GM12878 (cell line): Measurements from ENCODE around the gene RAP1GAP2. TPM values are rescaled to one million over a fixed set of nuclear protein-coding genes. Genes with fewer than 3 reads are reported as not detected.

Source experiments
- ATAC-seq: fragments of 200-7000 bp; cut with Tn5 transposase; 3 replicates; pipeline ENCODE4 v1.9.1; 2020; ENCODE audit warnings: mild to moderate bottlenecking, moderate library complexity
- BruUV-seq: library from RNA; stranded (reverse); fragments of 400-500 nt; replicated peaks from 2 replicates; lab custom pipeline; 2021; lab: Mats Ljungman, UMichigan
- CTCF ChIA-PET: fragments of 300-600 bp; sonication (Branson Sonifier 250); formaldehyde crosslinking; extraction: SDS; loops from one replicate; lab custom pipeline; 2021; ENCODE audit warnings: inconsistent platforms; lab: Yijun Ruan, JAX
- POLR2A ChIA-PET: fragments of 350-600 bp; formaldehyde crosslinking; extraction: SDS; loops from one replicate; lab custom pipeline; 2021; ENCODE audit warnings: inconsistent platforms; lab: Charles Lee
- RAD21 ChIA-PET: fragments of 300-600 bp; sonication (Branson Sonifier 250); formaldehyde crosslinking; loops from one replicate; lab custom pipeline; 2023; ENCODE audit warnings: antibody characterized with exemption; ENCODE audit not compliant: unreplicated experiment; lab: Charles Lee
- SMC1A ChIA-PET: fragments of 300-600 bp; sonication (Branson Sonifier 250); formaldehyde crosslinking; loops from one replicate; lab custom pipeline; 2023; ENCODE audit not compliant: unreplicated experiment, uncharacterized antibody; lab: Charles Lee
- DNase-seq: peaks from one replicate; pipeline ENCODE4 v3.0.0-alpha.2; 2011; ENCODE audit warnings: low read depth, low spot score
- FAIRE-seq: peaks from 3 replicates; lab custom pipeline; 2011; peaks lifted over from hg19 to GRCh38; lab: Jason Lieb, UNC
- H2AFZ ChIP-seq: 2 replicates; pipeline ENCODE4 v1.6.0; 2011; ENCODE audit warnings: low read depth, low read length, control low read depth; ENCODE audit not compliant: control insufficient read depth
- H3K27ac ChIP-seq: 2 replicates; pipeline ENCODE4 v1.5.1; 2011; ENCODE audit warnings: control low read depth; ENCODE audit not compliant: control insufficient read depth, insufficient read depth
- H3K27me3 ChIP-seq, 2 experiments: replicated peaks in 1 of 2; 2 replicates each; pipeline versions ENCODE4 v1.6.0 to v1.6.1; 2011; ENCODE audit warnings: low read length in 1 of 2; ENCODE audit not compliant: control insufficient read depth in 2 of 2, insufficient read depth in 2 of 2
- H3K36me3 ChIP-seq, 2 experiments: 2 replicates each; pipeline ENCODE4 v1.5.1; 2011; ENCODE audit warnings: low read length in 1 of 2; ENCODE audit not compliant: control insufficient read depth in 2 of 2, insufficient read depth in 2 of 2
- H3K4me1 ChIP-seq: 2 replicates; pipeline ENCODE4 v1.6.1; 2011; ENCODE audit warnings: mild to moderate bottlenecking, low read length, moderate library complexity, mixed read lengths; ENCODE audit not compliant: control insufficient read depth, insufficient read depth
- H3K4me2 ChIP-seq: 2 replicates; pipeline ENCODE4 v1.6.0; 2011; ENCODE audit warnings: control low read depth; ENCODE audit not compliant: control insufficient read depth, insufficient read depth
- H3K4me3 ChIP-seq: fragments of 200-600 bp; sonication (generic); 2 replicates; pipeline ENCODE4 v1.5.1; 2016
- H3K79me2 ChIP-seq: 2 replicates; pipeline ENCODE4 v1.6.0; 2011; ENCODE audit warnings: low read length; ENCODE audit not compliant: control insufficient read depth, insufficient read depth
- H3K9ac ChIP-seq: 2 replicates; pipeline ENCODE4 v1.8.0; 2011; ENCODE audit warnings: low read length, control low read depth, mixed read lengths; ENCODE audit not compliant: control insufficient read depth, insufficient read depth
- H3K9me3 ChIP-seq: replicated peaks from 3 replicates; pipeline ENCODE4 v1.5.1; 2011; ENCODE audit warnings: mild to moderate bottlenecking, low read length; ENCODE audit not compliant: control insufficient read depth, insufficient read depth
- H4K20me1 ChIP-seq: 2 replicates; pipeline ENCODE4 v1.6.0; 2011; ENCODE audit not compliant: control insufficient read depth, insufficient read depth
- EP300 ChIP-seq, 2 experiments: fragments of 150-350 bp in 1 of 2; IDR thresholded peaks; 2 replicates each; pipeline ENCODE4 v1.6.1; 2011 to 2012; ENCODE audit warnings: low read depth in 2 of 2, low read length in 2 of 2, borderline replicate concordance in 1 of 2, improper control_type of control experiment in 1 of 2, inconsistent platforms in 1 of 2; ENCODE audit not compliant: control insufficient read depth in 1 of 2
- MXI1 ChIP-seq: fragments of 150-350 bp; IDR thresholded peaks from 2 replicates; pipeline ENCODE4 v1.6.1; 2011; ENCODE audit warnings: low read depth, mild to moderate bottlenecking, inconsistent platforms, low read length, improper control_type of control experiment
- PKNOX1 ChIP-seq: fragments of 450-650 bp; IDR thresholded peaks from 2 replicates; pipeline ENCODE4 v1.6.1; 2016; ENCODE audit warnings: mild to moderate bottlenecking
- ZNF384 ChIP-seq: IDR thresholded peaks from 2 replicates; pipeline ENCODE4 v1.6.1; 2012; ENCODE audit warnings: low read depth, mild to moderate bottlenecking, low read length, improper control_type of control experiment, borderline replicate concordance
- WGBS: methylation state at CpG from one replicate; pipeline ENCODE4 v1.1.6; 2016; ENCODE audit warnings: low lambda C conversion rate; ENCODE audit not compliant: insufficient replicate concordance, insufficient coverage; ENCODE audit errors: missing lambda C conversion rate; 5-methylcytosine and 5-hydroxymethylcytosine counted together
- in situ Hi-C: fragments of 300-500 bp; cut with MboI; formaldehyde crosslinking; loops from 9 replicates; pipeline ENCODE4 v1.14.3; 2018; ENCODE audit warnings: mixed read lengths
- intact Hi-C: fragments of 100-400 bp; cut with micrococcal nuclease; formaldehyde crosslinking; loops from one replicate; pipeline ENCODE4 v1.14.2; 2022; ENCODE audit not compliant: unreplicated experiment
- polyA plus RNA-seq, 11 experiments: library from polyadenylated mRNA; depleted of rRNA in 4 of 11; unstranded in 6 of 11; stranded (reverse) in 5 of 11; fragments of >200 nt; fragmentation: Nextera tagmentation in 4 of 11; fragmentation: Illumina TruSeq in 1 of 11; extraction: Ambion mirVana in 4 of 11; extraction: Trizol in 1 of 11; gene quantifications; 1 replicate in 1 of 11; 2 replicates in 10 of 11; pipeline versions ENCODE4 v1.2.1 to v1.2.3, GENCODE V29; 2011 to 2016; ENCODE audit warnings: inconsistent platforms in 2 of 11, missing spikeins in 2 of 11, low read depth in 1 of 11
- total RNA-seq, 4 experiments: library from RNA; depleted of rRNA in 3 of 4; stranded (reverse); fragments of >200 nt in 3 of 4; fragmentation: Illumina TruSeq in 1 of 4; extraction: Trizol in 1 of 4; gene quantifications; 2 replicates each; pipeline versions ENCODE4 v1.2.1 to v1.2.3, GENCODE V29; 2013 to 2021

Gene RAP1GAP2
- total and polyA plus RNA-seq, 10 of the 15 experiments (the other 5 are each of a cell fraction or from before 2014, with no cell fraction given) = 0.03 to 0.95 (median 0.49) TPM; not detected in 2

GRCh38 chr17:2883544-2884213, 87.4 kb downstream of the RAP1GAP2 start:
- peak; percentile 24; the same call in 1 of the 3 replicates for ATAC-seq

GRCh38 chr17:2885733-2886132, 89.5 kb downstream of the RAP1GAP2 start:
- TF ChIP-seq MXI1 (no peak), ZNF384 (no peak)
- no peaks in the 10 kb centered on the region for H3K9me3 ChIP-seq
- in situ Hi-C loops (no loop called here), intact Hi-C loops (no loop called here)
- no peak for DNase-seq
- POLR2A ChIA-PET = no interaction called here
- H3K36me3 ChIP-seq = no peaks in the 10 kb centered on the region
- SMC1A ChIA-PET = no interaction called here
- no peaks in the 10 kb centered on the region for H3K4me1 ChIP-seq
- H3K27me3 ChIP-seq = no peaks in the 10 kb centered on the region
- FAIRE-seq = no peak
- no peaks in the 10 kb centered on the region for H4K20me1 ChIP-seq
- WGBS = 60% methylated on average over 9 of the region's 9 CpGs
- no peak overlapping the region for H2AFZ ChIP-seq
- BruUV-seq = no TSS peak
- H3K27ac ChIP-seq = no peak overlapping the region
- H3K79me2 ChIP-seq = no peaks in the 10 kb centered on the region
- no peak overlapping the region for H3K9ac ChIP-seq
- CTCF ChIA-PET = no interaction called here
- H3K4me3 ChIP-seq = no peak overlapping the region
- H3K4me2 ChIP-seq = no peak overlapping the region
- ATAC-seq = no peak
- RAD21 ChIA-PET = no interaction called here

More at GRCh38 chr17:2883544-2884213, 87.4 kb downstream of the RAP1GAP2 start:
- Histone ChIP-seq H3K9me3 (no peaks in the 10 kb centered on the region), H2AFZ (no peak overlapping the region), H3K4me2 (no peak overlapping the region), H3K4me1 (no peaks in the 10 kb centered on the region), H3K27me3 (no peaks in the 10 kb centered on the region), H4K20me1 (no peaks in the 10 kb centered on the region), H3K27ac (no peak overlapping the region), H3K4me3 (no peak overlapping the region), H3K36me3 (no peaks in the 10 kb centered on the region), H3K9ac (no peak overlapping the region), H3K79me2 (no peaks in the 10 kb centered on the region)
- 17% methylated on average over 10 of the region's 10 CpGs for WGBS
- peak; percentile 42; the same call in 1 of the 2 replicates for TF ChIP-seq PKNOX1
- no peak for TF ChIP-seq EP300 (IDR thresholded peaks at IDR 0.05; ENCODE audit: borderline replicate concordance in 1 of 2, control insufficient read depth in 1 of 2, low read depth in 2 of 2, low read length in 2 of 2)
- POLR2A ChIA-PET = no interaction called here
- intact Hi-C loops (no loop called here), in situ Hi-C loops (no loop called here)
- FAIRE-seq (no peak), DNase-seq (no peak)
- RAD21 ChIA-PET = no interaction called here
- SMC1A ChIA-PET = no interaction called here
- CTCF ChIA-PET = no interaction called here
- BruUV-seq = no TSS peak
